ENCODE results near the gene PLA2G5.

DNA sequence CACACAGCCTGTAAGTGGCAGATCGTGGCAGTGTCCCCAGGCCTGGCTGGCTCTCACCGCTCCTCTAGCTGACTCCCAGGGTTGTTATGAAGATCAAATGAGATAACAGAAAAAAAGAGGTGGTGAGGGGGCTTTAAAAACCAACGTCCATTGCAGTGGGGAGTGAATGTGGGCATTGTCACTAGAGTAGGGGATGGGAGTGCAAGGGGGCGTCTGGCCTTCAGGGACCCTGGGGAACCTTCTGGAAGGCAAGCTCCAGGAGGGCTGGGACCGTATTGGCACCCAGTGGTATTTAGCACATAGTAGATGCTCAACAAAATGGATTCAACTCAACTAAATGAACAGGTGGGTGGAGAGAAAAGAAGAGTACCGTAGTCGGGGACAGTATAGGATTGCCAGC, 45.9 kb downstream of the PLA2G5 start:
- TF ChIP-seq ARNT (IDR thresholded peaks at IDR 0.05) = no peak
- no peak for TF ChIP-seq ZFP36 (IDR thresholded peaks at IDR 0.05; ENCODE audit: borderline replicate concordance, low read depth, low read length, partially characterized antibody)
- no peak for TF ChIP-seq ZNF382 (CRISPR knock-in tag; IDR thresholded peaks at IDR 0.05; ENCODE audit: borderline replicate concordance)
- no peak for TF ChIP-seq CTCF (CRISPR knock-in tag; IDR thresholded peaks at IDR 0.05)
